K562 (cell line): Measurements from ENCODE around the gene EPHA2.

Experiments used
- CHD2 ChIP-seq: IDR thresholded peaks from 2 replicates; pipeline ENCODE4 v1.6.1; 2011; ENCODE audit warnings: low read depth, low read length
- KDM1A ChIP-seq, 2 experiments: fragments of 450-650 bp; IDR thresholded peaks; 2 replicates each; pipeline ENCODE4 v1.6.1; 2016; ENCODE audit warnings: mild to moderate bottlenecking in 2 of 2
- MXI1 ChIP-seq: IDR thresholded peaks from 2 replicates; pipeline ENCODE4 v1.6.1; 2011; ENCODE audit warnings: low read depth, mild to moderate bottlenecking, improper control_type of control experiment, low read length
- MYC ChIP-seq, 2 experiments: fragments of 250-450 bp in 1 of 2; sonication (Bioruptor Pico) in 1 of 2; IDR thresholded peaks; 2 replicates each; pipeline versions ENCODE4 v1.5.1 to v1.6.1; 2012 to 2021; ENCODE audit warnings: low read depth in 2 of 2, borderline replicate concordance in 1 of 2, improper control_type of control experiment in 1 of 2, low read length in 1 of 2, mild to moderate bottlenecking in 1 of 2, moderate library complexity in 1 of 2
- TARDBP ChIP-seq: fragments of 450-650 bp; IDR thresholded peaks from 2 replicates; pipeline ENCODE4 v1.6.1; 2016
- ZKSCAN8 ChIP-seq: fragments of 200-800 bp; sonication (Bioruptor generic); IDR thresholded peaks from 2 replicates; pipeline ENCODE4 v1.6.1; 2016; ENCODE audit warnings: missing genetic modification characterization, missing compliant biosample characterization
- ZNF431 ChIP-seq: sonication (generic); formaldehyde crosslinking; IDR thresholded peaks from 2 replicates; pipeline ENCODE4 v1.8.0; 2022; ENCODE audit warnings: mild to moderate bottlenecking, missing genetic modification reagents
- TF ChIP-seq, protein P1 (sequence below): sonication (generic); formaldehyde crosslinking; IDR thresholded peaks from 2 replicates; pipeline ENCODE4 v1.8.1; 2022; ENCODE audit warnings: missing genetic modification reagents
- TF ChIP-seq, protein P2 (sequence below): sonication (generic); formaldehyde crosslinking; IDR thresholded peaks from 2 replicates; pipeline ENCODE4 v1.8.0; 2022; ENCODE audit warnings: missing genetic modification reagents, mild to moderate bottlenecking, borderline replicate concordance
- TF ChIP-seq, protein P3 (sequence below), 3 experiments: IDR thresholded peaks in 2 of 3; conservative IDR thresholded peaks in 1 of 3; 2 replicates each; pipeline ENCODE4 v1.5.1; 2011 to 2012; ENCODE audit warnings: low read length in 3 of 3, mild to moderate bottlenecking in 3 of 3, control low read depth in 2 of 3, improper control_type of control experiment in 1 of 3, inconsistent platforms in 1 of 3, low read depth in 1 of 3, mixed read lengths in 1 of 3, moderate library complexity in 1 of 3; ENCODE audit not compliant: insufficient read depth in 2 of 3

DNA sequence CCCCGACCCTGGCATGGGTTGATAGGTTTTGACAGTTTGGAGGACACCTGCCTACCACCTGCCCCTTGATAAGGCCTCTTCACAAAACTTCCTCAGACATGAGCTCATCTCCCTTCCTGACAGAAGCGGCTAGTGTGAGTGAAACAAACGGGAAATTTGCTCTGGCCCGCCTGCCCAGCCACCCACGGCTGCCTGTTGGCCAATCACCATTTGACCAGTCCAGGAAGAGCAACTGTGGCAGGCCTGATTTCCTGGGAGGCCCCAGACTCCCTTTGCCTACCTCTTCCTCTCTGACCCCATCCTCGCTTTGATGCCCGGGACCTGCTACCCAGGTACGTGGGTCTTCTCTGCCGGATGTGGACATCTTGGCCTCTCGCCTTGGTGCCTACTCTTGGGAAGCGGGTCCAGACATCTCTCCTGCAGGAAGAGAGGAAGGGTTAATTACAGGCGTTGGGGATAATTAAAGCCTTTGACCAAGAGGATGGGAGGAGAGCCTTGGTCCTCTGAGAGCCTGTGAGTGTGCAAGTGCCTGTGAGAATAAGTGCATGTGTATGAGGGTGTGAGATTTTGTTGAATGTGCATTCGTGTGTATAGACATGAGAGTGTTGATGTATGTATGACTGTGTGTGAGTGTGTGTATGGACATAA is 1.1 kb upstream of the EPHA2 start:
- no peak for TF ChIP-seq TARDBP
- TF ChIP-seq, protein P1, sequence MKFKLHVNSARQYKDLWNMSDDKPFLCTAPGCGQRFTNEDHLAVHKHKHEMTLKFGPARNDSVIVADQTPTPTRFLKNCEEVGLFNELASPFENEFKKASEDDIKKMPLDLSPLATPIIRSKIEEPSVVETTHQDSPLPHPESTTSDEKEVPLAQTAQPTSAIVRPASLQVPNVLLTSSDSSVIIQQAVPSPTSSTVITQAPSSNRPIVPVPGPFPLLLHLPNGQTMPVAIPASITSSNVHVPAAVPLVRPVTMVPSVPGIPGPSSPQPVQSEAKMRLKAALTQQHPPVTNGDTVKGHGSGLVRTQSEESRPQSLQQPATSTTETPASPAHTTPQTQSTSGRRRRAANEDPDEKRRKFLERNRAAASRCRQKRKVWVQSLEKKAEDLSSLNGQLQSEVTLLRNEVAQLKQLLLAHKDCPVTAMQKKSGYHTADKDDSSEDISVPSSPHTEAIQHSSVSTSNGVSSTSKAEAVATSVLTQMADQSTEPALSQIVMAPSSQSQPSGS (CRISPR knock-in tag): no peak
- TF ChIP-seq, protein P2, sequence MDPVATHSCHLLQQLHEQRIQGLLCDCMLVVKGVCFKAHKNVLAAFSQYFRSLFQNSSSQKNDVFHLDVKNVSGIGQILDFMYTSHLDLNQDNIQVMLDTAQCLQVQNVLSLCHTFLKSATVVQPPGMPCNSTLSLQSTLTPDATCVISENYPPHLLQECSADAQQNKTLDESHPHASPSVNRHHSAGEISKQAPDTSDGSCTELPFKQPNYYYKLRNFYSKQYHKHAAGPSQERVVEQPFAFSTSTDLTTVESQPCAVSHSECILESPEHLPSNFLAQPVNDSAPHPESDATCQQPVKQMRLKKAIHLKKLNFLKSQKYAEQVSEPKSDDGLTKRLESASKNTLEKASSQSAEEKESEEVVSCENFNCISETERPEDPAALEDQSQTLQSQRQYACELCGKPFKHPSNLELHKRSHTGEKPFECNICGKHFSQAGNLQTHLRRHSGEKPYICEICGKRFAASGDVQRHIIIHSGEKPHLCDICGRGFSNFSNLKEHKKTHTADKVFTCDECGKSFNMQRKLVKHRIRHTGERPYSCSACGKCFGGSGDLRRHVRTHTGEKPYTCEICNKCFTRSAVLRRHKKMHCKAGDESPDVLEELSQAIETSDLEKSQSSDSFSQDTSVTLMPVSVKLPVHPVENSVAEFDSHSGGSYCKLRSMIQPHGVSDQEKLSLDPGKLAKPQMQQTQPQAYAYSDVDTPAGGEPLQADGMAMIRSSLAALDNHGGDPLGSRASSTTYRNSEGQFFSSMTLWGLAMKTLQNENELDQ (CRISPR knock-in tag): no peak
- TF ChIP-seq, protein P3, sequence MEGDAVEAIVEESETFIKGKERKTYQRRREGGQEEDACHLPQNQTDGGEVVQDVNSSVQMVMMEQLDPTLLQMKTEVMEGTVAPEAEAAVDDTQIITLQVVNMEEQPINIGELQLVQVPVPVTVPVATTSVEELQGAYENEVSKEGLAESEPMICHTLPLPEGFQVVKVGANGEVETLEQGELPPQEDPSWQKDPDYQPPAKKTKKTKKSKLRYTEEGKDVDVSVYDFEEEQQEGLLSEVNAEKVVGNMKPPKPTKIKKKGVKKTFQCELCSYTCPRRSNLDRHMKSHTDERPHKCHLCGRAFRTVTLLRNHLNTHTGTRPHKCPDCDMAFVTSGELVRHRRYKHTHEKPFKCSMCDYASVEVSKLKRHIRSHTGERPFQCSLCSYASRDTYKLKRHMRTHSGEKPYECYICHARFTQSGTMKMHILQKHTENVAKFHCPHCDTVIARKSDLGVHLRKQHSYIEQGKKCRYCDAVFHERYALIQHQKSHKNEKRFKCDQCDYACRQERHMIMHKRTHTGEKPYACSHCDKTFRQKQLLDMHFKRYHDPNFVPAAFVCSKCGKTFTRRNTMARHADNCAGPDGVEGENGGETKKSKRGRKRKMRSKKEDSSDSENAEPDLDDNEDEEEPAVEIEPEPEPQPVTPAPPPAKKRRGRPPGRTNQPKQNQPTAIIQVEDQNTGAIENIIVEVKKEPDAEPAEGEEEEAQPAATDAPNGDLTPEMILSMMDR (IDR thresholded peaks at IDR 0.05 in 2 of 3, conservative IDR thresholded peaks at IDR 0.05 in 1 of 3; ENCODE audit: insufficient read depth in 2 of 3, low read depth in 1 of 3, low read length in 3 of 3): no peak
- TF ChIP-seq MXI1: no peak
- TF ChIP-seq KDM1A (IDR thresholded peaks at IDR 0.05): no peak
- TF ChIP-seq MYC (IDR thresholded peaks at IDR 0.05; ENCODE audit: low read depth, low read length): no peak
- TF ChIP-seq MYC (CRISPR knock-in tag; IDR thresholded peaks at IDR 0.05; ENCODE audit: borderline replicate concordance, low read depth): no peak
- TF ChIP-seq ZNF431: no peak
- no peak for TF ChIP-seq CHD2
- no peak for TF ChIP-seq ZKSCAN8 (CRISPR knock-in tag)
